GM10847 (cell line): ENCODE results near the gene MEG3.

Experiments used
- POLR2A ChIP-seq: IDR thresholded peaks from 2 replicates; pipeline ENCODE4 v1.6.1; 2011; ENCODE audit not compliant: insufficient read length; ENCODE audit errors: extremely low read depth

MEG3 gene

DNA sequence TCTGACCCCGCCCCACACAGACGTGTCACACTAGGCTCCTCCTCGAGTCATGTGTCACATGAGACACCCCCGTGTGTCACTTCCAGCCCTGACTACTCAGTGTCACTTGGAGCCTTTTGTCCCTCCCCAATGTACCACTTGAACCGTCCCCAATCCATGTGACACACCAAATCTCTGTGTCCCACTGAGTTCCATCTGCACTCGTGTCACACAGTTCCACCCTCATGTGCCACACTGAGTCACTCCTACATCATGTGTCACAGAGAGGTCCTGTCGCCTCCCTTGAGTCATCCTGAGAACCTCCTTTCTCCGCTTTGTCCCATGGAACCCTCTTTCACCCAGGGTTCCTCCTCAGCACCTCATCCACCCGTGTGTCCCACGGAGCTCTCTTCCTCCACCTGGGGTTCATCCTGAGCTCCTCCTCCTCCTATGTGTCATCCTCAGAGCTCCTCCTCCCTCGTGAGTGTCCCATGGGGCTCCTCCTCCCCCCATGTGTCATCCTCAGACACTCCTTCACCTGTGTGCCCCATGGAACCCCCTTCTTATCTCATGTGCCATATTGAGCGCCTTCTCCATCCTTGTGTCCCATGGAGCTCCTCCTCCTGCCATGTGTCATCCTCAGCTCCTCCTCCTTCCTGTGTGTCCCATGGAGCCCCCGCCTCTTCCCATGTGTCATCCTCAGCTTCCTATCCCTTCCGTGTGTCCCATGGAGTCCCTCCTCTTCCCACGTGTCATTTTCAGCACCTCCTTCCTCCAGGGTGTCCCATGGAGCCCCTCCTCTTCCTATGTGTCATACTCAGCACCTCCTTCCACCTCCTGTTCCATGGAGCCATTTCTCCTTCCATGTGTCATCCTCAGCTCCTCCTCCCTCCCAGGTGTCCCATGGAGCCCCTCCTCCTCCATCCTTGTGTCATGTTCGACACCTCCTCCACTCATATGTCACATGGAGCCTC is 45.6 kb downstream of the MEG3 start:
- TF ChIP-seq POLR2A: no peak

- TF ChIP-seq POLR2A: no peak
These were observed 46.6 kb downstream of the MEG3 start for GRCh38 chr14:100872259-100873095.

DNA sequence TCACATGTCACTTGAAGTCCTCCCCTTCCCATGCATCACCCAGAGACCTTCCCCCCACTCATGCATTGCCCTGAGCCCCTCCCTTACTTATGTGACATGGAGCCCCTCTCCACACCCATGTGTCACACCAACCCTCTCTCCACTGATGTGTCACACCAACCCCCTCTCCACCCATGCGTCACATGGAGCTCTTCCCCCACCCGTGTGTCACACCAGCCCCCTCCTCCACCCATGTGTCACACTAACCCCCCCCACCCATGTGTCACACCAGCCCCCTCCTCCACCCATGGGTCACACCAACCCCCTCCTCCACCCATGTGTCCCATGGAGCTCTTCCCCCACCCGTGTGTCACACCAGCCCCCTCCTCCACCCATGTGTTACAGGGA is 47.2 kb downstream of the MEG3 start:
- TF ChIP-seq POLR2A: no peak

DNA sequence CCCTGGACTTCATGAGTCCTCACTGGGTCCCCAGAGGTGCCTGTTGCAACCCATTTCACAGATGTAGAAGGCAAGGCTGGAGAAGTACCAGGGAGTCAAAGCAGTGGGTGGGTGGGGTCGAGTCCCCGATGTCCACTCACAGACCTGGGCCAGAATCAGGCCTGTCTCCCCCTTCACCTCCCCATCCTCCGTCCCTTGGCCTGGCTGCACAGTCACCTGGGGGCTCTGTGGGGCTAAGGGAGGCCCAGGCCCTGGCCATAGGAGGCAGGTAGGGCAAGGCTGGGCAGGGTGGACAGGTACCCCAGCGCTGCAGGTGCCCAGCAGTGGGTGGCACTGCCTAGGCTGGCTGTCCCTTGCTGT is 48.1 kb downstream of the MEG3 start:
- no peak for TF ChIP-seq POLR2A

GRCh38 chr14:100874411-100875091 is 48.6 kb downstream of the MEG3 start:
- no peak for TF ChIP-seq POLR2A

- no peak for TF ChIP-seq POLR2A
These were observed 49.2 kb downstream of the MEG3 start for GRCh38 chr14:100875126-100875525.

DNA sequence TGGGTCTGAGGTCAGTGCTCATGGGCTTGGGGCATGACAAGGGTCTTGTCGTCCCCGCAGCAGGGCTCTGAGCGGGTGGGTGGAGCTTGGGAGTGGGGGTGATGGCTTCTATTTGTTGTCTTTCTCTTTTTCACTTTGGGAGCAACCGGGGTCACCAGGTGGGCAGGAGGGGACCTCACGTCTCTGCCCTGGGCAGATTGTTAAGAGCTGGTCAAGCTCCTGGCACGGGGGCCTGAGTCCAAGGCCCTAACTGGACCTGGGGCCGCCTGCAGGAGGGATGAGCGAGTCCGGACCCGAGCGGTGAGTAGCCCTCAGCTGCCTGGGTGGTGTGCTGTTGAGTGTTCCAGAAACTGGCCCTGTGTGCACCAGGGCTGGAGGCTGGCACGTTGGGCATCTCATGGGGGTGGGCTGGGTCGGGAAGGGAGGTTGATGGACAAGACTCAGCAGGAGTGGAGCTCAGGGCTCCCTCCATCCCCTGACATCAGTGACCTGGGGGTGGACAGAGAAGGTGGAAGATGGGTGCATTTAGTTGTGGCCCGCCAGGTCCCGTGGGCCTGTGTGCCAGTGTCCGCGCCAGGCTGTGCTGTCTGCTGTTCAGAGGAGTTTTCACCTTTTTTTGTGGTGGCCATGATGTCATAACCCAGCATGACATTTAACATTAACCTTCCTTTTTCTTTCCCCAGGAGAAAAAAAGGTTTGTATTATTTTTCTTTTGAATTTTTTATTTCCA is 50.1 kb downstream of the MEG3 start:
- no peak for TF ChIP-seq POLR2A

DNA sequence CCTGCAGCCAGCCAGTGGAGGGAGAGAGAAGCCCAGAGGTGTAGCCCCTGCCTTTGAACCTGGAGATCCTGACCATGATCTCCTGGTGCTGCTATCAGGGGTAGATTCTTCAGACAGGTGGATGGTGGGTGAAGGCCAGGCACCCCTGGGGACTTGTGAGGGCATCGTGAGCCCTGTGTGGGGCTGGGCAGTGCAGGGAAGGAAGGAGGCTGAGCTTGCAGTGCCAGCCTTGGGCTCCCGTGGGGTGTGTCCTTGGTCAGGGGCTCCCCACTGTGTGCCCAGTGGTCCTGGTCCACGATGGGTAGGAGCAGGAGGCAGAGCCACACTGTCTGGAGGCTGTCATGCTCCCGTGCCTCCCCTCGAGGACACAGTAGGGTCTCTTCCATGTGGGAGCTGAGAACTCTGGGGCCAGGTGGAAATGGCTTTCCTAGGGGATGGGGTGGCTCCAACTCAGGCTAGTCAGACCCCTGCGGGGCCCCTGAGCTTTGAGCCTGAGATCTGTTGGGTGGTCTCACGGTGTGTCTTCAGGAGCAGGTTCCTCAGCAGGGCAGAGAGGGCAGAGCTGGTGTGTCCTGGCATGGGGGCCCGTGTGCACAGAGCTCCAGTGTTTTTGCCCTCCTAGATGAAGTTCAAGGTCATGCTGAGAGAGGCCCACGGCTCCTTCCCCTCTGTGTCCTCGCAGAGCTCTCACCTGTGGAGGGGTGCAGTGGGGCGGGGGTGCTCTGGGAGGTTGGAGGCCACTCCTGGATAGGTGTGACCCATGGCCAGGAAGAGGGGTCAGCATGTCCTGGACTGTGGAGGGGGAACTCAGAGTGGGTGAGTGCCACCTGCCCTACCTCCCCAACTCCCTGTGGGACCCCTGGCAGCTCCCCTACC is 52.6 kb downstream of the MEG3 start:
- TF ChIP-seq POLR2A: no peak

DNA sequence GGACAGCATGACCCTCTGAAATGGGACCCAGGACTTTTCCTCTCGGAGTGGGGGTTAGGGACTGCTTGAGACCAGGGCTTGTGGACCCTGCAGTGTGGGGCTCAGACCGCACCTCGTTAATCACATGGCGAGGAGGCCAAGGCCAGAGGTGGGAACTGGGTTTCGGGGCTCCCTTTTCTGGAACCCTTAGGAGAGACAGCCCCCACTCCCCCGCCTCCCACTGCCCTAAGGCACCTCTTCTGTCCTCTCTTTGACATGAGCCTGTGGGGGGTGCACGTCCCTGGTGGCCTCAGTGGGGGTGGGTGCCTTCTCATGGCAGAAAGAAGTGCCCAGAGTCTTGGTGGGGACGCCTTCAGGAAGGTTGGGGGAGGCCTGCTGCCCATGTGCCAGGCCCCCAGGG is 53.3 kb downstream of the MEG3 start:
- no peak for TF ChIP-seq POLR2A

GRCh38 chr14:100879782-100880181 is 53.9 kb downstream of the MEG3 start:
- no peak for TF ChIP-seq POLR2A

- no peak for TF ChIP-seq POLR2A
These were observed 54.6 kb downstream of the MEG3 start for GRCh38 chr14:100880271-100881101.

- no peak for TF ChIP-seq POLR2A
These were observed 55.5 kb downstream of the MEG3 start for GRCh38 chr14:100881211-100882025.
